ENCODE measurements around the gene DUSP8. TPM values are rescaled to one million over a fixed set of nuclear protein-coding genes. Genes with fewer than 3 reads are reported as not detected.
A peak's percentile ranks its signal among the peaks of the same experiment; 100 is the strongest.
"Not testable (repeated sequence)": the region's sequence is repeated elsewhere in the genome, so short reads cannot be mapped to it uniquely, and the experiment has no call there.

Gene DUSP8, protein sequence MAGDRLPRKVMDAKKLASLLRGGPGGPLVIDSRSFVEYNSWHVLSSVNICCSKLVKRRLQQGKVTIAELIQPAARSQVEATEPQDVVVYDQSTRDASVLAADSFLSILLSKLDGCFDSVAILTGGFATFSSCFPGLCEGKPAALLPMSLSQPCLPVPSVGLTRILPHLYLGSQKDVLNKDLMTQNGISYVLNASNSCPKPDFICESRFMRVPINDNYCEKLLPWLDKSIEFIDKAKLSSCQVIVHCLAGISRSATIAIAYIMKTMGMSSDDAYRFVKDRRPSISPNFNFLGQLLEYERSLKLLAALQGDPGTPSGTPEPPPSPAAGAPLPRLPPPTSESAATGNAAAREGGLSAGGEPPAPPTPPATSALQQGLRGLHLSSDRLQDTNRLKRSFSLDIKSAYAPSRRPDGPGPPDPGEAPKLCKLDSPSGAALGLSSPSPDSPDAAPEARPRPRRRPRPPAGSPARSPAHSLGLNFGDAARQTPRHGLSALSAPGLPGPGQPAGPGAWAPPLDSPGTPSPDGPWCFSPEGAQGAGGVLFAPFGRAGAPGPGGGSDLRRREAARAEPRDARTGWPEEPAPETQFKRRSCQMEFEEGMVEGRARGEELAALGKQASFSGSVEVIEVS
- total RNA-seq: 10 to 100 TPM in 1 of 2 donors, 1 to 10 TPM in 1; 9.0 to 21.7 TPM
- long read RNA-seq, partial matches to known transcripts: 0 of 3 reads
- long read RNA-seq, other reads (novel, unspliced or antisense): 3 of 3 reads

DNA sequence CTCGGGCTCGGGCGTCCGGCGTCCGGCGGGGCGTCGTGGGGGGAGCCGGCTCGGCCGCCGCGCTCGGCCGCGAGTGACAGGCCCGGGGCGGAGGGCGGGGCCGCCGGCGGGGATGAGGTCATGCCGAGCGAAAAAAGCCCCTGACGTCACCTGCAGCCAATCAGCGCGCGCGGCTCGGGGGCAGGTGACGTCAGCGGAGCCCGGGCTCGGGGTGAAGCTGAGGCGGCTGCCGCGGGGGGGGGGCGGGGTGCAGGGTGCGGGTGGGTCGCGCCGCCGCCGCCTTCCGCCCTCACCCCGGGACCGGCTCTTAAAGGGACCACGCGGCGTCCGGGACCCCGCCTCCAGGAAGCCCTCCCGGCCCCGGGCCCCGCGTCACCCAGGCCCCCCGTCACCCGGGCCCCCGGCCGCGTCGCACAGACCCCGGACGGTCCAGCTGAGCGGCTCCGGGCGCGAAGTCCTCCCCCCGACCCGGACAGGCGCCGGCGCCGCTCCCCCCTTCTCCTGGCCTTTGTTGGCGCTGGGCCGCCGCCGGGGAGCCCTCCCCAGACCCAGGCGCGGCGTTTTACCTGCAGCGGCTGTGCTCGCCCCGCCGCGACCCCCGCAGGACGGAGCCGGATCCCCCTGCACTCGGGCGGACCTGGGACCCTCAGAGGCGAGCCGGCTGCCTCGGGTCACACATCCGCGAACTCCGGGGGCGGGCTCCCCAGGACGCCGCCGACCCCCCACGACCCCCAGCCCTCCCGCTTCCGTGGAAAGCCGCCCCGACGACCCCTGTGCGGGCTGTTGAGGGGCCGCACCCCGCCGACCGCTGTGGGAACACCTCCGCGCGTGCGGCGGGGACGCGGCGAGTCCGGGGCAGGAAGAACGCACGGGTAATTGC lies at the start of gene DUSP8:
Gene DUSP8 (minus strand): TSS at position 75 of the 880 bp plus-strand sequence. CDS start 6,445 bp downstream, outside the sequence.
- DNase-seq: peak; percentile 95
- intact Hi-C loops (cut with DNase I): no loop called here
- ATAC-seq: peak; percentile 77 to 85

DNA sequence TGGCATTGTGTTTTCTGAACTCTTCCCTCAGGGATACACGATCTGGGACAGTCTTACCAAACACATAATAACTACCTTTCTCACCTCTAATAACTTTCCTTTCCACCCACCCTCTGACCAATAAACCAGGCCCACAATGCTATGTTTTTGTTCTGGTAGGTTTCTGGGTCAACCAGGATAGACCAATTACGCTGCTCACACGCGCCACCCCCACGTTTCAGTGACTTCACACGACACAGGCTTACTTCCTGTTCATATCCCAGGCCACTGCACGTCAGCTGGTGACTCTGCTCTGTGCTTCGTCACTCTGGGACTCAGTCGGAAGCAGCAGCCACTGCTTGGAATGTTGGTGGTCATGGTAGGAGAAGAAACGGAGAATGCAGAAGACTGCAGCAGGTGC lies 47.4 kb upstream of the DUSP8 start:
- intact Hi-C loops (cut with DNase I): no loop called here
- ATAC-seq (no peak), DNase-seq (no peak)

GRCh38 chr11:1618231-1618630 lies 46.2 kb upstream of the DUSP8 start:
- DNase-seq: no peak
- no peak for ATAC-seq
- intact Hi-C loops (cut with DNase I): no loop called here

DNA sequence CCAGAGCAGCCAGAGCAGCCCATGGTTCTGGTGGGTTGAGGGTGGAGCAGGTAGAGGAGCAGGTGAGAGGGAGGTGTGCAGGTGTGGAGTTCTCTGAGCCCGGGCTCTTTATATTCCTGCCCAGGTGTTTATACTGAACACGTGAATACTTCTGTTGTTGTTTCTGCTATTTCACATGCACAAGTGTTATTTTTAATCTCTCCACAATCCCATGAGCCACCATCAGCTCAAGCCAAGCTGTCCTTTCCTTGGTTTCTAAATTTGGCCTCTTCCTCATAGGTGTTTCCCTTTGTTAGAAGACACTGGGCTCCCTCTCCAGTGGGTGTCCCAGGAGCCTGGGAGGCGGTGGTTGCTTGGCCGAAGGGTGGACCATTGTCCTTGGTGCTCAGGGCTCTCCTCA lies 36.3 kb upstream of the DUSP8 start, which contains the start of gene KRTAP5-3:
Gene KRTAP5-3 (minus strand): TSS at position 101 of the 400 bp plus-strand sequence. CDS start 78 bp downstream, at position 23.
- intact Hi-C loops (cut with DNase I): no loop called here
- ATAC-seq: no peak
- DNase-seq: no peak

- intact Hi-C loops (cut with DNase I); DNase-seq; ATAC-seq: not testable (repeated sequence)
These were observed 35.8 kb upstream of the DUSP8 start for GRCh38 chr11:1607901-1608300.

GRCh38 chr11:1607156-1607845 lies 35.2 kb upstream of the DUSP8 start:
- intact Hi-C loops (cut with DNase I): not testable (repeated sequence)
- ATAC-seq: peak in 1 of 2 donors; percentile 30

DNA sequence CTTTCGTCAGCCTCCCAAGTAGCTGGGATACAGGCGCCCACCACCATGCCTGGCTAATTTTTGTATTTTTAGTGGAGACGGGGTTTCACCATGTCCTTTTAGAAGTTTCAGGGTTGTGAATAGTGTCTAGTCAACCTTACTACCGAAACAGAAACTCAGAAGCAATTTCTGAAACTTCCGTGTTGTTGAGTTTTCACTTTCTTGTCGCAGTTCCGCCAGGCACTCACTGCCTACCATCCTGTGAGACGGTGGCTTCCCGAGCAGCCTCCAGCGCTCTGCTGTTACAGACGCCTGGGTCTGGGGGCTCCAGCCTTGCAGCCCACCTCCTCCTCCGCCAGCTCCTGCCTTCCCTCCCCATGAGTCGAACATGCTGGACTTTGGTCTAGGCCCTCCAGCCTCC lies 33.9 kb upstream of the DUSP8 start:
- DNase-seq; intact Hi-C loops (cut with DNase I); ATAC-seq: not testable (repeated sequence)

More at GRCh38 chr11:1607156-1607845, 35.2 kb upstream of the DUSP8 start:
- not testable (repeated sequence) for DNase-seq

- intact Hi-C loops (cut with DNase I): no loop called here
- ATAC-seq (no peak), DNase-seq (no peak)
These were observed 32.6 kb upstream of the DUSP8 start for GRCh38 chr11:1604711-1605110.

DNA sequence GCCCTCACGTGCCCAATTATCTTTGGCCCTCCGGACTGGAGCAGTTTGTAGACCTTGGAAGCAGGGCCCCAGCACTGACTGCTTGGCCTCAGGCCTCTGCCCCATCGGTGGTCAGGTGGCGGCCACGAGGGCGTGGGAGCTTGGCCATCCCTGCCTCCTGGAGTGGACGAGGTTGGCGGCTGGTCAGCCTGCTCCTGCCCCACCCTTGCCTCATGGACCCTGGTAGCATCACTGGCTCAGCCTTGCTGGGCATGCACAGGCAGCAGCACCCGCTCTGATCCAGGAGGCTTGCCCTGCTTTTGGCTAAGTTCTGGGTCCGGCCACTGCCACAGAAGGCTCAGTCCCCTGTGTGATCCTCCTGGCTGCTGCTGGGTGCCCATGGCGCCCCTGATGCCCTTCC lies 32.1 kb upstream of the DUSP8 start:
- intact Hi-C loops (cut with DNase I): no loop called here
- no peak for ATAC-seq
- DNase-seq: no peak

DNA sequence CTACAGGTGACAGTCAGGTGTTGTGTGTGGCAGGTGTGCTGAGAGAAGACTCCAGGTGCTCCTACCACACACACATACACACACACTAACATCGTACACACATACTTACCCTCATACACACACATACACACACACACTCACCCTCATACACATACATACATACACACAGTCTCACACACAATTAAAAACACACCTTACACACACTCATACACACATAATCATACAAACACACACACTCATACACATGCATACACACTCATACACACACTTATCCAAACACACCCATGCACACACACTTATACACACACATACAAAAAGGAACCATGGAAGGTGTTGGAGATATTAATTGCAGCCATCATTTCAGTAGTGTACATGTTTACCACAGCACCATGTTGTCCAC lies 31.6 kb upstream of the DUSP8 start:
- ATAC-seq (no peak), DNase-seq (no peak)
- intact Hi-C loops (cut with DNase I): no loop called here

GRCh38 chr11:1601663-1602062 lies 29.6 kb upstream of the DUSP8 start:
- intact Hi-C loops (cut with DNase I); DNase-seq; ATAC-seq: not testable (repeated sequence)

DNA sequence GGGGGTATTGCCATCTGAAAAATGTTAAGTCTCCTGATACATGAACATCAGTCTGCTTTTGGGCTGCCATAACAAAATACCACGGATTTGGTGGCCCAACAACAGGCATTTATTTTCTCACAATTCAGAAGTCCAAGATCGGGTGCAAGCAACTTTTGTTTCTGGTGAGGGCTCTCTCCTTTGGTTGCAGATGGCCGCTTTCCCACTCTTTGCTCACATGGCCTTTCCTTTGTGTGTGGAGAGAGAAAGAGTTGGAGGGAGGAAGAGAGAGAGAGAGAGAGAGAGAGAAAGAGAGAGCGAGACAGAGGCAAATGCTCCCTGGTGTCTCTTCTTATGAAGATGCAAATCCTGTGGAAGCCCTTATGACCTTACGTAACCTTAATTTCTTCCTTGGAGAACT lies 28.6 kb upstream of the DUSP8 start:
- ATAC-seq (no peak), DNase-seq (no peak)
- intact Hi-C loops (cut with DNase I): no loop called here

DNA sequence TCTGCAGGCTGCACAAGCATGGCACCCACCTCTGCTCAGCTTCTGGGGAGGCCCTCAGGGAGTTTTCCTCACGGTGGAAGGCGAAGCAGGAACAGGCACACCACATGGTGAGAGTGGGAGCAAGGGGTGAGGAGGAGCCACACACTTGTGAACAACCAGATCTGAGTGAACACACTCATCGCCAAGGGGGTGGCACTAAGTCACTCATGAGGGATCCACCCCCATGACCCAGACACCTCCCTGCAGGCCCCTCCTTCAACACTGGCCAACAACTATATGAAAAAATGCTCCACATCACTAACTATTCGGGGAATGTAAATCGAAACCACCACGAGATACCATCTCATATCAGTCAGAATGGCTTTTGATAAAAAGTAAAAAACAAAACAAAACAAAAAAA lies 26.7 kb upstream of the DUSP8 start:
- DNase-seq: no peak
- ATAC-seq: no peak
- intact Hi-C loops (cut with DNase I): no loop called here

- DNase-seq; intact Hi-C loops (cut with DNase I); ATAC-seq: not testable (repeated sequence)
These were observed 26.3 kb upstream of the DUSP8 start for GRCh38 chr11:1598406-1598805.

DNA sequence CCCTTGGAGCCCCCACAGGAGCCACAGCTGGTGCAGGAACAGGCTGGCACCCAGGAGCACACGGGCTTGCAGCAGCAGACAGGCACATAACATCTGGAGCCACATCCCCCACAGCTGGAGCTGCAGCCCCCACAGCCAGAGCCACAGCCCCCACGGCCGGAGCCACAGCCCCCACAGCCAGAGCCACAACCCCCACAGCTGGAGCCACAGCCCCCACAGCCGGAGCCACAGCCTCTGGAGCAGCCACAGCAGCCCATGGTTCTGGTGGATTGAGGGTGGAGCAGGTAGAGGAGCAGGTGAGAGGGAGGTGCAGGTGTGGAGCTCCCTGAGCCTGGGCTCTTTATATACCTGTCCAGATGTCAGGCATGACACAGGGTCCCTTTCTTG lies 25.9 kb upstream of the DUSP8 start, which contains the start of gene KRTAP5-2:
Gene KRTAP5-2 (minus strand): TSS at position 301 of the 387 bp plus-strand sequence. CDS start 44 bp downstream, at position 257.
- no peak for DNase-seq
- intact Hi-C loops (cut with DNase I): no loop called here
- no peak for ATAC-seq

DNA sequence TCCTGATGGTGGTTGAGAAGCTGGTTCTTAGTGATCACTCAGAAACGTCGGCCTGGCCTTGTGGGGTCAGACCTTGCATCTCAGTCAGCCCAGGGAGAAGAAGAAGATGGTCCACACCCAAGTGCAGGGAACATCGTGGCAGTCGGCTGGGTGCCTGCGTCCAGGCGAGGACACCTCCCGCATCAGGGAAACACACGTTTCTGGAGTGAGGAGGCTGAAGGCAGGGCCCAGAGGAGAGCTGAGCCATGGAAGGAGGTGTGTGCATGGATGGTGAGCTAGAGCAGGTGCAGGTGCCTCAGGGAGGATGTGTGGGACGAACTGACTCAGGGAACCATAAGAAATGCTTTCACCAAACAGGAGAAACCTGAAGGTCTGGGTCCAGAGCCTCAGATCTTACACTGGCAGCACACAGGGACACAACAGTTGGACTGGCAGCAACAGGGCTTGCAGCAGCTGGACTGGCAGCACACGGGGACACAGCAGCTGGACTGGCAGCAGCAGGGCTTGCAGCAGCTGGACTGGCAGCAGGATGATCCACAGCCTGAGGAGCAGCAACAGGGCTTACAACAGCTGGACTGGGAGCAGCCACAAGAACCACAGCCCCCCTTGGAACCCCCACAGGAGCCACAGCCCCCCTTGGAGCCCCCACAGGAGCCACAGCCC lies 25.4 kb upstream of the DUSP8 start:
- ATAC-seq (no peak), DNase-seq (no peak)
- intact Hi-C loops (cut with DNase I): no loop called here

DNA sequence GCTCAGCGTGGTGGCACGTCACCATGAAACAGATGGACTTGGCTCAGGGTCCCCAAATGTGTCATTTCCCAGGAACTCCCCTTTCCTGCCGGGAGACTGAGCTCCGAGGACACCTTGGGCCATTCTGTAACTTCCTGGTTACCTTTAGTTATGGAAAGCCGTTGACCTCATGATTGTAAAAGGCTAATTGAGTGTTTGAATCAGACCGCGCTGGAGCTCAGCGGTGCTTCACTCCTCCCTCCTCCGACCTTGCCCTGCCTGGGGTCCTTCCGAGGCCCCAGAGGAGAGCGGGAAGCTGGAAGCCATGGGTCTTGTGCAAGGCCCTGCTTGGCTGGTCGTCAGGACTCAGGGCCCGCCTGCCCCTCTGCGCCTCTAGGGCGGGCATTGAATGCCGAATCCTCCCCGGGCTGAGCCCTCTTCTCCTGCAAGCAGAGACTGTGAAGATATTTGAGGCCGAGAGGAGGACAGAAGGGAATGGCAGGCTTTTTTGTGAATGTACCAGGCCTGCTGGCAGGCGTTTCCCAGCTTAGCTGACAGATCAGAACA lies 24.6 kb upstream of the DUSP8 start:
- intact Hi-C loops (cut with DNase I): not testable (repeated sequence)

More for the DNA sequence above, 24.6 kb upstream of the DUSP8 start:
- peak in 1 of 2 donors; percentile 15 for ATAC-seq
- DNase-seq: not testable (repeated sequence)

Data from left cardiac atrium (tissue), 4 donors.